OCI-LY7 (cell line): ENCODE measurements around the gene MLLT10. TPM values are rescaled to one million over a fixed set of nuclear protein-coding genes. Genes with fewer than 3 reads are reported as not detected.

ENCODE experiments used
- BruUV-seq: library from RNA; stranded (reverse); fragments of 400-500 nt; replicated peaks from 2 replicates; lab custom pipeline; 2021; lab: Mats Ljungman, UMichigan
- CTCF ChIA-PET: fragments of 300-600 bp; sonication (Branson Sonifier 250); formaldehyde crosslinking; loops from one replicate; lab custom pipeline; 2022; ENCODE audit warnings: antibody characterized with exemption; ENCODE audit not compliant: unreplicated experiment; lab: Charles Lee
- POLR2A ChIA-PET: fragments of 300-600 bp; sonication (Branson Sonifier 250); formaldehyde crosslinking; loops from one replicate; lab custom pipeline; 2022; ENCODE audit warnings: antibody characterized with exemption; lab: Charles Lee
- DNase-seq: peaks from one replicate; pipeline ENCODE4 v3.0.0-alpha.2; 2015; ENCODE audit warnings: low spot score
- H2AFZ ChIP-seq: fragments of 200-600 bp; sonication (generic), shearing (Covaris generic); 2 replicates; pipeline ENCODE4 v1.6.1; 2014; ENCODE audit warnings: mild to moderate bottlenecking, antibody characterized with exemption, low read length, moderate library complexity
- H3K27ac ChIP-seq: fragments of 200-600 bp; sonication (generic); 2 replicates; pipeline ENCODE4 v1.5.1; 2014; ENCODE audit warnings: mixed run types, low read depth, mild to moderate bottlenecking, moderate library complexity, low read length, inconsistent platforms; ENCODE audit not compliant: poor library complexity, severe bottlenecking
- H3K36me3 ChIP-seq: fragments of 200-600 bp; sonication (generic); 2 replicates; pipeline ENCODE4 v1.6.1; 2014; ENCODE audit warnings: mild to moderate bottlenecking, antibody characterized with exemption, low read length, moderate library complexity, mixed read lengths; ENCODE audit not compliant: insufficient read depth
- H3K4me1 ChIP-seq: fragments of 200-600 bp; sonication (generic); 2 replicates; pipeline ENCODE4 v1.5.1; 2014; ENCODE audit warnings: mild to moderate bottlenecking, low read length; ENCODE audit not compliant: insufficient read depth, poor library complexity, severe bottlenecking
- H3K4me2 ChIP-seq: fragments of 200-600 bp; sonication (generic); 2 replicates; pipeline ENCODE4 v1.6.1; 2014; ENCODE audit warnings: mild to moderate bottlenecking, low read length
- H3K4me3 ChIP-seq: fragments of 200-600 bp; sonication (generic); 2 replicates; pipeline ENCODE4 v1.5.1; 2014; ENCODE audit warnings: mild to moderate bottlenecking, low read depth, low read length; ENCODE audit not compliant: poor library complexity, severe bottlenecking
- H3K79me2 ChIP-seq: fragments of 200-600 bp; sonication (generic); 2 replicates; pipeline ENCODE4 v1.6.1; 2016; ENCODE audit warnings: low read depth, mild to moderate bottlenecking, low read length, moderate library complexity, mixed read lengths; ENCODE audit not compliant: insufficient read depth
- H3K9me2 ChIP-seq: fragments of 200-600 bp; sonication (generic); 2 replicates; pipeline ENCODE4 v1.6.1; 2016; ENCODE audit warnings: mild to moderate bottlenecking, low read length, mixed read lengths; ENCODE audit not compliant: insufficient read depth
- H3K9me3 ChIP-seq: fragments of 200-600 bp; sonication (generic); 2 replicates; pipeline ENCODE4 v1.6.1; 2014; ENCODE audit warnings: mild to moderate bottlenecking, mixed run types, low read length, mixed read lengths
- H4K20me1 ChIP-seq: fragments of 200-600 bp; sonication (generic); 2 replicates; pipeline ENCODE4 v1.6.1; 2014; ENCODE audit warnings: mild to moderate bottlenecking, antibody characterized with exemption, low read length, moderate library complexity, mixed read lengths; ENCODE audit not compliant: insufficient read depth
- CTCF ChIP-seq: fragments of 200-600 bp; sonication (generic); conservative IDR thresholded peaks from 2 replicates; pipeline ENCODE4 v1.5.1; 2014; ENCODE audit warnings: mild to moderate bottlenecking, antibody characterized with exemption, low read length, moderate library complexity, mixed read lengths
- EZH2phosphoT487 ChIP-seq: fragments of 200-600 bp; sonication (generic); IDR thresholded peaks from 2 replicates; pipeline ENCODE4 v1.6.1; 2018; ENCODE audit warnings: low read depth, borderline replicate concordance, mild to moderate bottlenecking, mixed run types, antibody characterized with exemption, low read length, moderate library complexity, mixed read lengths
- intact Hi-C: fragments of 100-400 bp; cut with micrococcal nuclease; formaldehyde crosslinking; loops from one replicate; pipeline ENCODE4 v1.10.0; 2022; ENCODE audit not compliant: unreplicated experiment
- total RNA-seq, 2 experiments: library from RNA; depleted of rRNA in 1 of 2; stranded (reverse); fragments of >200 nt in 1 of 2; shearing (Covaris generic) in 1 of 2; gene quantifications; 2 replicates each; pipeline ENCODE4 v1.2.3, GENCODE V29; 2014 to 2022

Gene MLLT10
- total RNA-seq, 2 experiments from 2014 or later = 68.4 to 74.0 TPM

- ChIA-PET CTCF (no interaction called here), POLR2A (no interaction called here)
- no peak overlapping the region for H3K27ac ChIP-seq
- H3K36me3 ChIP-seq = no peaks in the 10 kb centered on the region
- no peaks in the 10 kb centered on the region for H3K79me2 ChIP-seq
- H4K20me1 ChIP-seq = no peaks in the 10 kb centered on the region
- H3K9me2 ChIP-seq = no peaks in the 10 kb centered on the region
- no peak overlapping the region for H3K4me2 ChIP-seq
- H2AFZ ChIP-seq = no peak overlapping the region
- H3K4me3 ChIP-seq = no peak overlapping the region
- H3K4me1 ChIP-seq = peaks cover 5% of the 10 kb centered on the region
- DNase-seq = no peak
- intact Hi-C loops = no loop called here
- no TSS peak for BruUV-seq
- TF ChIP-seq CTCF (no peak), EZH2phosphoT487 (no peak)
- H3K9me3 ChIP-seq = no peaks in the 10 kb centered on the region
Observed at GRCh38 chr10:21512573-21513404, 21.2 kb upstream of the MLLT10 start.

DNA sequence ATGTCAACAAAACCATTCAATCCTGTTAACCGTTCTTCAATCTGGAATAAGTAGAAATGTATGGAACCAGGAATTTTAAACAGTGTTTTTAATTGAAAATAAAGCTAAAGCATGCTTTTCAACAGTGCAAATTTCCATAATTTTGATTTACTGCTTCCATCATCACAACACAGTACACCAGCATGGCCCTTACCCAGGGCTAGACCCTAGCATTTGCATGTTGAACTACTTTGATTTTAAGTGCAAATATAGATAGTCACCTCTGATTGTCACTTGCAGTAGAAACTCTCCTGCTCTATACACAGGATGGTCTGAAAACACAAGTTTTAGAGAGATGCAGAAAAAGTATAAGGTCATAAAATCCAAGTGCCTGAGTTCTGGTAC, 20.6 kb upstream of the MLLT10 start:
- no peak for DNase-seq

More for the DNA sequence above, 20.6 kb upstream of the MLLT10 start:
- H2AFZ ChIP-seq = no peak overlapping the region
- no peaks in the 10 kb centered on the region for H3K9me3 ChIP-seq
- H3K4me3 ChIP-seq = no peak overlapping the region
- no TSS peak for BruUV-seq
- no peak overlapping the region for H3K27ac ChIP-seq
- TF ChIP-seq CTCF = no peak
- no peak for TF ChIP-seq EZH2phosphoT487
- ChIA-PET POLR2A (no interaction called here), CTCF (no interaction called here)
- H3K36me3 ChIP-seq = no peaks in the 10 kb centered on the region
- H3K79me2 ChIP-seq = no peaks in the 10 kb centered on the region
- intact Hi-C loops = no loop called here
- H3K4me1 ChIP-seq = peaks cover 10% of the 10 kb centered on the region
- no peak overlapping the region for H3K4me2 ChIP-seq
- H3K9me2 ChIP-seq = no peaks in the 10 kb centered on the region
- no peaks in the 10 kb centered on the region for H4K20me1 ChIP-seq
